Peyer's patch (tissue), 4 donors: ENCODE measurements around the gene FARS2. TPM values are rescaled to one million over a fixed set of nuclear protein-coding genes. Genes with fewer than 3 reads are reported as not detected.
"Not testable (repeated sequence)": the region's sequence is repeated elsewhere in the genome, so short reads cannot be mapped to it uniquely, and the experiment has no call there.

Experiments
- DNase-seq, 3 donors: peaks; one replicate each; pipeline ENCODE4 v3.0.0-alpha.2; 2017 to 2019
- H3K27ac ChIP-seq, 4 donors: fragments of 200-600 bp; sonication (generic); one replicate each; pipeline ENCODE4 v1.5.1; 2016 to 2019
- H3K27me3 ChIP-seq, 2 donors: fragments of 200-600 bp; sonication (generic); one replicate each; pipeline ENCODE4 v1.5.1; 2019
- H3K36me3 ChIP-seq, 3 donors: fragments of 200-600 bp; sonication (generic); one replicate each; pipeline ENCODE4 v1.5.1; 2016 to 2019
- H3K4me1 ChIP-seq, 4 donors: fragments of 200-600 bp; sonication (generic); one replicate each; pipeline ENCODE4 v1.5.1; 2016 to 2019
- H3K4me3 ChIP-seq, 4 donors: fragments of 200-600 bp; sonication (generic); 1 replicate in 3 of 4; 2 replicates in 1 of 4; pipeline ENCODE4 v1.5.1; 2016 to 2019; ENCODE audit warnings: mild to moderate bottlenecking in 1 of 4
- H3K9me3 ChIP-seq, 4 donors: fragments of 200-600 bp; sonication (generic); one replicate each; pipeline ENCODE4 v1.5.1; 2016 to 2019; ENCODE audit warnings: mild to moderate bottlenecking in 1 of 4
- CTCF ChIP-seq, 6 experiments: fragments of 450-650 bp in 4 of 6; fragments of 200-600 bp in 2 of 6; sonication (generic) in 1 of 6; IDR thresholded peaks; one replicate each; pipeline ENCODE4 v1.5.1; 2017 to 2019; ENCODE audit warnings: antibody characterized with exemption in 6 of 6, mild to moderate bottlenecking in 3 of 6, moderate library complexity in 1 of 6
- POLR2A ChIP-seq, 2 donors: fragments of 450-650 bp; IDR thresholded peaks; one replicate each; pipeline ENCODE4 v1.5.1; 2017; ENCODE audit warnings: antibody characterized with exemption in 2 of 2, mild to moderate bottlenecking in 2 of 2, moderate library complexity in 2 of 2
- total RNA-seq, 4 donors: library from RNA; depleted of rRNA; stranded (reverse); fragments of >200 nt; gene quantifications; one replicate each; pipeline ENCODE4 v1.1.0, GENCODE V29; 2016

The FARS2 gene
- total RNA-seq, 4 donors from 2014 or later: 9.5 to 42.1 (median 17.1) TPM

GRCh38 chr6:5695260-5696245, 434.2 kb downstream of the FARS2 start:
- Histone ChIP-seq H3K27me3 (no peaks in the 10 kb centered on the region), H3K9me3 (no peaks in the 10 kb centered on the region), H3K4me1 (no peaks in the 10 kb centered on the region), H3K27ac (peak overlapping the region in 2 of 4 donors; percentile 34 to 68), H3K36me3 (no peaks in the 10 kb centered on the region), H3K4me3 (no peak overlapping the region)
- peak in 1 of 3 donors; percentile 40 for DNase-seq
- no peak for TF ChIP-seq POLR2A (IDR thresholded peaks at IDR 0.05)
- TF ChIP-seq CTCF (IDR thresholded peaks at IDR 0.05): no peak

- no peaks in the 10 kb centered on the region for H3K36me3 ChIP-seq
- no peaks in the 10 kb centered on the region for H3K27me3 ChIP-seq
- H3K4me3 ChIP-seq: no peak overlapping the region
- no peak overlapping the region for H3K27ac ChIP-seq
- no peaks in the 10 kb centered on the region for H3K9me3 ChIP-seq
- H3K4me1 ChIP-seq: no peaks in the 10 kb centered on the region
- no peak for DNase-seq
- TF ChIP-seq CTCF (IDR thresholded peaks at IDR 0.05): no peak
- no peak for TF ChIP-seq POLR2A (IDR thresholded peaks at IDR 0.05)
Observed at GRCh38 chr6:5697508-5697907, 436.2 kb downstream of the FARS2 start.

GRCh38 chr6:5698318-5698717, 437.0 kb downstream of the FARS2 start:
- Histone ChIP-seq H3K9me3 (no peaks in the 10 kb centered on the region), H3K36me3 (no peaks in the 10 kb centered on the region), H3K4me3 (no peak overlapping the region), H3K27ac (no peak overlapping the region), H3K4me1 (no peaks in the 10 kb centered on the region), H3K27me3 (no peaks in the 10 kb centered on the region)
- no peak for TF ChIP-seq POLR2A (IDR thresholded peaks at IDR 0.05)
- no peak for TF ChIP-seq CTCF (IDR thresholded peaks at IDR 0.05)
- DNase-seq: no peak

- peak overlapping the region in 1 of 4 donors; percentile 10 for H3K27ac ChIP-seq
Observed at GRCh38 chr6:5699064-5699463, 437.8 kb downstream of the FARS2 start.

GRCh38 chr6:5701174-5701573, 439.9 kb downstream of the FARS2 start:
- H3K27me3 ChIP-seq: no peaks in the 10 kb centered on the region
- TF ChIP-seq CTCF (IDR thresholded peaks at IDR 0.05): no peak
- no peak for TF ChIP-seq POLR2A (IDR thresholded peaks at IDR 0.05)
- DNase-seq: no peak
- no peak overlapping the region for H3K4me3 ChIP-seq
- no peaks in the 10 kb centered on the region for H3K4me1 ChIP-seq
- H3K9me3 ChIP-seq: no peaks in the 10 kb centered on the region
- no peak overlapping the region for H3K27ac ChIP-seq
- H3K36me3 ChIP-seq: no peaks in the 10 kb centered on the region

More at GRCh38 chr6:5699064-5699463, 437.8 kb downstream of the FARS2 start:
- H3K36me3 ChIP-seq, H3K9me3 ChIP-seq, H3K27me3 ChIP-seq, H3K4me3 ChIP-seq, H3K4me1 ChIP-seq, DNase-seq: not testable (repeated sequence)

- no peak overlapping the region for H3K27ac ChIP-seq
- TF ChIP-seq CTCF (IDR thresholded peaks at IDR 0.05) (no peak), POLR2A (IDR thresholded peaks at IDR 0.05) (no peak)
- no peaks in the 10 kb centered on the region for H3K4me1 ChIP-seq
- no peaks in the 10 kb centered on the region for H3K36me3 ChIP-seq
- H3K4me3 ChIP-seq: no peak overlapping the region
- DNase-seq: no peak
- no peaks in the 10 kb centered on the region for H3K27me3 ChIP-seq
- H3K9me3 ChIP-seq: no peaks in the 10 kb centered on the region
Observed at GRCh38 chr6:5704708-5705107, 443.4 kb downstream of the FARS2 start.
